PC-9 (cell line): Measurements from ENCODE around the gene KRT15. TPM values are rescaled to one million over a fixed set of nuclear protein-coding genes. Genes with fewer than 3 reads are reported as not detected.
A peak's percentile ranks its signal among the peaks of the same experiment; 100 is the strongest.

Source experiments
- BruUV-seq: library from RNA; stranded (reverse); fragments of 400-500 nt; replicated peaks from 2 replicates; lab custom pipeline; 2021; lab: Mats Ljungman, UMichigan
- CTCF ChIA-PET: fragments of 300-600 bp; sonication (Branson Sonifier 250); formaldehyde crosslinking; loops from one replicate; lab custom pipeline; 2022; ENCODE audit warnings: antibody characterized with exemption; lab: Charles Lee
- POLR2A ChIA-PET: fragments of 300-600 bp; sonication (Branson Sonifier 250); formaldehyde crosslinking; loops from one replicate; lab custom pipeline; 2022; ENCODE audit warnings: antibody characterized with exemption; ENCODE audit not compliant: unreplicated experiment; lab: Charles Lee
- DNase-seq, 2 experiments: peaks; one replicate each; pipeline versions ENCODE4 v3.0.0 to v3.0.0-alpha.2; 2015 to 2022; ENCODE audit warnings: mixed read lengths in 1 of 2
- H2AFZ ChIP-seq: fragments of 200-600 bp; sonication (generic); 2 replicates; pipeline ENCODE4 v1.8.1; 2017; ENCODE audit warnings: antibody characterized with exemption
- H3F3A ChIP-seq: fragments of 200-600 bp; sonication (generic); 2 replicates; pipeline ENCODE4 v1.8.1; 2017; ENCODE audit warnings: antibody characterized with exemption, mild to moderate bottlenecking, low read depth; ENCODE audit not compliant: insufficient read depth
- H3K27ac ChIP-seq: fragments of 200-600 bp; sonication (generic); 2 replicates; pipeline ENCODE4 v1.6.1; 2016; ENCODE audit warnings: mixed run types
- H3K27me3 ChIP-seq: fragments of 200-600 bp; sonication (generic); 2 replicates; pipeline ENCODE4 v1.6.1; 2016; ENCODE audit warnings: low read depth, mixed run types; ENCODE audit not compliant: insufficient read depth
- H3K36me3 ChIP-seq: fragments of 200-600 bp; sonication (generic); 2 replicates; pipeline ENCODE4 v1.6.1; 2016; ENCODE audit warnings: low read depth, mixed run types
- H3K4me1 ChIP-seq: fragments of 200-600 bp; sonication (generic); replicated peaks from 2 replicates; pipeline ENCODE4 v1.6.1; 2016; ENCODE audit warnings: mixed run types; ENCODE audit not compliant: insufficient read depth
- H3K4me2 ChIP-seq: fragments of 200-600 bp; sonication (generic); 2 replicates; pipeline ENCODE4 v1.6.1; 2017; ENCODE audit warnings: mixed run types
- H3K4me3 ChIP-seq: fragments of 200-600 bp; sonication (generic); 2 replicates; pipeline ENCODE4 v1.6.1; 2016; ENCODE audit warnings: mixed run types
- H3K79me2 ChIP-seq: fragments of 200-600 bp; sonication (generic); 2 replicates; pipeline ENCODE4 v1.6.1; 2017; ENCODE audit warnings: low read depth, mixed run types
- H3K9me2 ChIP-seq: fragments of 200-600 bp; sonication (generic); 2 replicates; pipeline ENCODE4 v1.8.1; 2017; ENCODE audit warnings: mild to moderate bottlenecking; ENCODE audit not compliant: insufficient read depth
- H3K9me3 ChIP-seq: fragments of 200-600 bp; sonication (generic); 2 replicates; pipeline ENCODE4 v1.8.1; 2016; ENCODE audit warnings: low read depth; ENCODE audit not compliant: insufficient read depth
- H4K20me1 ChIP-seq: fragments of 200-600 bp; sonication (generic); 2 replicates; pipeline ENCODE4 v1.8.1; 2017; ENCODE audit not compliant: insufficient read depth
- CTCF ChIP-seq: fragments of 200-600 bp; sonication (generic); conservative IDR thresholded peaks from 2 replicates; pipeline ENCODE4 v1.6.1; 2017; ENCODE audit warnings: mixed run types, antibody characterized with exemption, mild to moderate bottlenecking, moderate library complexity
- EZH2 ChIP-seq: fragments of 200-600 bp; sonication (generic); IDR thresholded peaks from 2 replicates; pipeline ENCODE4 v1.8.0; 2017; ENCODE audit warnings: antibody characterized with exemption, low read depth
- intact Hi-C: fragments of 100-400 bp; cut with micrococcal nuclease; formaldehyde crosslinking; loops from one replicate; pipeline ENCODE4 v1.10.0; 2022; ENCODE audit not compliant: unreplicated experiment
- total RNA-seq: library from RNA; stranded (reverse); gene quantifications from 2 replicates; pipeline ENCODE4 v1.2.3, GENCODE V29; 2021

Gene KRT15
- total RNA-seq, 1 experiment from 2014 or later, result 41.9 TPM

- peaks cover 4% of the 10 kb centered on the region; the same call in 1 of the 2 replicates for H3F3A ChIP-seq
- no peaks in the 10 kb centered on the region for H3K79me2 ChIP-seq
- H3K36me3 ChIP-seq, result no peaks in the 10 kb centered on the region
- CTCF ChIA-PET, result no interaction called here
- H3K4me3 ChIP-seq, result no peak overlapping the region
- H3K27me3 ChIP-seq, result no peaks in the 10 kb centered on the region
- TF ChIP-seq EZH2, result no peak
- TF ChIP-seq CTCF, result no peak
- H2AFZ ChIP-seq, result no peak overlapping the region
- no peaks in the 10 kb centered on the region for H3K9me2 ChIP-seq
- no TSS peak for BruUV-seq
- no peak overlapping the region for H3K4me2 ChIP-seq
- no peak for DNase-seq
- intact Hi-C loops, result no loop called here
- H3K27ac ChIP-seq, result no peak overlapping the region
- POLR2A ChIA-PET, result no interaction called here
- H3K9me3 ChIP-seq, result no peaks in the 10 kb centered on the region
- peaks cover 12% of the 10 kb centered on the region for H3K4me1 ChIP-seq
- no peaks in the 10 kb centered on the region for H4K20me1 ChIP-seq
Observed at GRCh38 chr17:41563607-41564170, 45.0 kb upstream of the KRT15 start.

- no peaks in the 10 kb centered on the region for H4K20me1 ChIP-seq
- no peaks in the 10 kb centered on the region for H3K9me2 ChIP-seq
- H3K27ac ChIP-seq, result no peak overlapping the region
- H3K4me1 ChIP-seq, result peaks cover 12% of the 10 kb centered on the region
- H3K4me2 ChIP-seq, result no peak overlapping the region
- H3F3A ChIP-seq, result peaks cover 4% of the 10 kb centered on the region; the same call in 1 of the 2 replicates
- H3K36me3 ChIP-seq, result no peaks in the 10 kb centered on the region
- no peak for DNase-seq
- intact Hi-C loops, result no loop called here
- TF ChIP-seq EZH2, result no peak
- no peak for TF ChIP-seq CTCF
- BruUV-seq, result no TSS peak
- H3K79me2 ChIP-seq, result no peaks in the 10 kb centered on the region
- no peaks in the 10 kb centered on the region for H3K9me3 ChIP-seq
- no peak overlapping the region for H3K4me3 ChIP-seq
- ChIA-PET CTCF (no interaction called here), POLR2A (no interaction called here)
- H3K27me3 ChIP-seq, result no peaks in the 10 kb centered on the region
- H2AFZ ChIP-seq, result no peak overlapping the region
Observed at GRCh38 chr17:41561554-41561953, 42.9 kb upstream of the KRT15 start.

GRCh38 chr17:41559548-41559947, 40.9 kb upstream of the KRT15 start:
- POLR2A ChIA-PET, result interaction anchor here (0.6 to 0.7 kb wide), 2 partner anchors 21 to 102 kb away, joined by 3 read pairs; no protein-coding TSS in a partner anchor

More at GRCh38 chr17:41559548-41559947, 40.9 kb upstream of the KRT15 start:
- Histone ChIP-seq H3K79me2 (no peaks in the 10 kb centered on the region), H3K9me3 (no peaks in the 10 kb centered on the region), H3K9me2 (no peaks in the 10 kb centered on the region), H3F3A (peaks cover 21% of the 10 kb centered on the region), H3K27me3 (no peaks in the 10 kb centered on the region), H3K4me3 (no peak overlapping the region), H3K36me3 (no peaks in the 10 kb centered on the region), H4K20me1 (no peaks in the 10 kb centered on the region), H3K4me1 (peaks cover 27% of the 10 kb centered on the region), H3K4me2 (0 out of 2 replicates have a peak overlapping the region, but pooled peaks have one; percentile 36), H2AFZ (no peak overlapping the region), H3K27ac (peak overlapping the region; percentile 21; the same call in 1 of the 2 replicates)
- CTCF ChIA-PET, result interaction anchor here (0.9 kb wide), 1 partner anchor 9 kb away, joined by 7 read pairs; no protein-coding TSS in a partner anchor
- TF ChIP-seq CTCF, result no peak
- no peak for TF ChIP-seq EZH2
- peak in 1 of 2 experiments; percentile 60 for DNase-seq
- intact Hi-C loops, result no loop called here
- no TSS peak for BruUV-seq
